ENCODE measurements around the gene MRPS6.

MRPS6 gene

DNA sequence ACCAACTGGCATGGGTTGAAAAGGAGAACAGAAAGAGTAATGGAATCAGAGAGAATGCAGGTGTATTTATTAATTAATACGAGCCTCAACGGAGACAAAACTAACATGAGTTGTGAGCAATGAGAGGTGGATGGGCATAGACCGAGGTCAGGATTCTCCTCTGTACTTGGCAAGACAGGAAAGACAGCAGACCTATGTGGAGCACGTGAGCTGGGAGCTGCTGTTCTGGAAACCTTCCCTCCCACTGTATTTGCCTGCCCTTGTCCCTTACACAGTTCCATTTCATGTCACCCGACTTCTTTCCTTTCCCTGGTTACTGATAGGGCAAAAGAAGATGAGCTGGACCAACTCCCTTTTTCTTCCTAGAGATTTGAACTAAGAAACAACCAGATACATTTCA, 110.9 kb downstream of the MRPS6 start:
- Histone ChIP-seq H3K4me1 (ENCODE audit: insufficient read depth, low read length) (no peaks in the 10 kb centered on the region), H2AFZ (ENCODE audit: low read depth, low read length) (no peak overlapping the region), H3K9me3 (ENCODE audit: insufficient read depth, low read length, severe bottlenecking) (no peaks in the 10 kb centered on the region), H3K9ac (ENCODE audit: low read depth, low read length) (no peak overlapping the region), H3K36me3 (ENCODE audit: insufficient read depth, low read length) (no peaks in the 10 kb centered on the region), H3K79me2 (ENCODE audit: insufficient read depth, low read length) (no peaks in the 10 kb centered on the region), H3K4me2 (ENCODE audit: insufficient read depth, low read length) (no peak overlapping the region), H3K4me3 (ENCODE audit: low read depth in 1 of 2, low read length in 2 of 2) (no peak overlapping the region), H4K20me1 (ENCODE audit: insufficient read depth, low read length) (no peaks in the 10 kb centered on the region), H3K27me3 (ENCODE audit: insufficient read depth, low read length, poor library complexity) (no peaks in the 10 kb centered on the region), H3K27ac (ENCODE audit: low read length) (no peak overlapping the region)
- no peak for TF ChIP-seq EZH2 (IDR thresholded peaks at IDR 0.05; ENCODE audit: borderline replicate concordance, low read depth, low read length, severe bottlenecking)
- TF ChIP-seq, protein P1, sequence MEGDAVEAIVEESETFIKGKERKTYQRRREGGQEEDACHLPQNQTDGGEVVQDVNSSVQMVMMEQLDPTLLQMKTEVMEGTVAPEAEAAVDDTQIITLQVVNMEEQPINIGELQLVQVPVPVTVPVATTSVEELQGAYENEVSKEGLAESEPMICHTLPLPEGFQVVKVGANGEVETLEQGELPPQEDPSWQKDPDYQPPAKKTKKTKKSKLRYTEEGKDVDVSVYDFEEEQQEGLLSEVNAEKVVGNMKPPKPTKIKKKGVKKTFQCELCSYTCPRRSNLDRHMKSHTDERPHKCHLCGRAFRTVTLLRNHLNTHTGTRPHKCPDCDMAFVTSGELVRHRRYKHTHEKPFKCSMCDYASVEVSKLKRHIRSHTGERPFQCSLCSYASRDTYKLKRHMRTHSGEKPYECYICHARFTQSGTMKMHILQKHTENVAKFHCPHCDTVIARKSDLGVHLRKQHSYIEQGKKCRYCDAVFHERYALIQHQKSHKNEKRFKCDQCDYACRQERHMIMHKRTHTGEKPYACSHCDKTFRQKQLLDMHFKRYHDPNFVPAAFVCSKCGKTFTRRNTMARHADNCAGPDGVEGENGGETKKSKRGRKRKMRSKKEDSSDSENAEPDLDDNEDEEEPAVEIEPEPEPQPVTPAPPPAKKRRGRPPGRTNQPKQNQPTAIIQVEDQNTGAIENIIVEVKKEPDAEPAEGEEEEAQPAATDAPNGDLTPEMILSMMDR (IDR thresholded peaks at IDR 0.05; ENCODE audit: borderline replicate concordance, extremely low read depth, low read length, poor library complexity, severe bottlenecking) = no peak
- DNase-seq (no peak), ATAC-seq (ENCODE audit: insufficient read depth, low read depth) (no peak)

DNA sequence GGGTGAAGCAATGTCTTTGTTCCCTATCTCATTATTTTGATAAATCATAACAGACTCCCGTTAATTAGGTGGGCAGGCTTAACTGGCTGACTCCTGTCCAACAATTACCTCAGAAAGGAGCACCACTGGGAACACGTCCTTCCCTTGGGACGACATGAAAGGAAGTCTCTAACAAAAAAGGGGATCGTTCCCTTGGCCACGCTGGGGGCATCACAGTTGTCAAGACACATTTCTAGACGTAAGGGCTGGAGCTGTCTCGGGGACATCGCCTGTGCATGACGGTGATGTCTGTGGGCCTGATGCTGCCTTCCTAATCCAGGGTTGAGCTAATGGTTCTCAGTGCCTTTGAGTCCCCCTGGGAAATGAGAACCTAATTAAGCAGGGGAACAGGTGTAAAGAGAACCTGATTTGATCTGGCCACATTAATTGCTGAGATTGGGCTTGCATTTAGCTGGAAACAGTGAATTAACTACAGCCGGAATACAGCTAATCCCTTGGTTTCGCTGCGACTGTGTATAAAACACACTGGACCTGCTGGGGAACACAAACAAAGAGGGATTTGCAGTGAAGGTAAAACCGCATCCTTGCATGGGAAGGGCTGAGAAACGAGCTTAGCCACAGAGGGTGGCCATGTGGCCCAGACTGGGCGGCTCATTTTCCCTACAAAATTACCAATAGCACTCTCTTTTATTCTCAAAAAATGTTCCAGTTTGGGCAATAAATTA, 111.8 kb downstream of the MRPS6 start:
- no peaks in the 10 kb centered on the region for H3K27me3 ChIP-seq (ENCODE audit: insufficient read depth, low read length, poor library complexity)
- no peaks in the 10 kb centered on the region for H4K20me1 ChIP-seq (ENCODE audit: insufficient read depth, low read length)
- no peak for TF ChIP-seq EZH2 (IDR thresholded peaks at IDR 0.05; ENCODE audit: borderline replicate concordance, low read depth, low read length, severe bottlenecking)
- TF ChIP-seq, protein P1 (IDR thresholded peaks at IDR 0.05; ENCODE audit: borderline replicate concordance, extremely low read depth, low read length, poor library complexity, severe bottlenecking) = no peak
- no peak overlapping the region for H3K4me2 ChIP-seq (ENCODE audit: insufficient read depth, low read length)
- H3K79me2 ChIP-seq (ENCODE audit: insufficient read depth, low read length) = no peaks in the 10 kb centered on the region
- H2AFZ ChIP-seq (ENCODE audit: low read depth, low read length) = no peak overlapping the region
- H3K27ac ChIP-seq (ENCODE audit: low read length) = no peak overlapping the region
- no peaks in the 10 kb centered on the region for H3K4me1 ChIP-seq (ENCODE audit: insufficient read depth, low read length)
- no peaks in the 10 kb centered on the region for H3K36me3 ChIP-seq (ENCODE audit: insufficient read depth, low read length)
- no peaks in the 10 kb centered on the region for H3K9me3 ChIP-seq (ENCODE audit: insufficient read depth, low read length, severe bottlenecking)
- no peak overlapping the region for H3K4me3 ChIP-seq (ENCODE audit: low read depth in 1 of 2, low read length in 2 of 2)
- DNase-seq (no peak), ATAC-seq (ENCODE audit: insufficient read depth, low read depth) (no peak)
- no peak overlapping the region for H3K9ac ChIP-seq (ENCODE audit: low read depth, low read length)

DNA sequence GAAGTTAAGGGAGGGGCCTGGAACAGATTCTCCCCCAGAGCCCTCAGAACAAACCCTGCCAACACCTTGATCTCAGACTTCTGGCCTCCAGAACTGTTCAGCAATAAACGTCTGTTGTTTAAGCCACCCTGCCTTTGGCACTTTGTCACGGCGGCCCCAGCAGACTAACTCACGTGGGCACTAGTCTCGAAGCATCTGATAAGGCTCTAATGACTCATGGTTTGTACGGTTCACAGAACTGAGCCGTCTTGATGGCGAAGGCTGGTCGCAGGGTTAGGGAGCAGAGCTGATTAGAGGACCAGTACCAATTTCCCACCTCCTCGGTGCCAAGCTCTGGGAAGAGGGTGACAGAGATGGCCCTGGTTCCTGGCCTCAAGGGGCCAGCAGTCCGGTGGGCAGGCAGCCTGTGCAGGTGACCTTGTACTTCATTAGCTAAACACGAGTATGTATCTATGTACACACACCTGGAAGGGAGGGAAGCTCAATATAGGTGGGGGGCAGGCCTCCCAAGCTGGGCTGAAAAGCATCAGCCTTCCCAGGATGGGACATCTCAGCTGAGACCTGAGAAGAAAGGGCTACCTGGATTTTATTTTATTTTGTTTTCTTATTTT, 112.8 kb downstream of the MRPS6 start:
- Histone ChIP-seq H2AFZ (ENCODE audit: low read depth, low read length) (no peak overlapping the region), H4K20me1 (ENCODE audit: insufficient read depth, low read length) (no peaks in the 10 kb centered on the region), H3K79me2 (ENCODE audit: insufficient read depth, low read length) (no peaks in the 10 kb centered on the region), H3K4me2 (ENCODE audit: insufficient read depth, low read length) (no peak overlapping the region), H3K9ac (ENCODE audit: low read depth, low read length) (no peak overlapping the region), H3K9me3 (ENCODE audit: insufficient read depth, low read length, severe bottlenecking) (no peaks in the 10 kb centered on the region), H3K36me3 (ENCODE audit: insufficient read depth, low read length) (no peaks in the 10 kb centered on the region), H3K4me1 (ENCODE audit: insufficient read depth, low read length) (no peaks in the 10 kb centered on the region), H3K4me3 (ENCODE audit: low read depth in 1 of 2, low read length in 2 of 2) (no peak overlapping the region), H3K27ac (ENCODE audit: low read length) (no peak overlapping the region), H3K27me3 (ENCODE audit: insufficient read depth, low read length, poor library complexity) (no peaks in the 10 kb centered on the region)
- ATAC-seq (ENCODE audit: insufficient read depth, low read depth) = no peak
- DNase-seq = no peak
- TF ChIP-seq, protein P1 (IDR thresholded peaks at IDR 0.05; ENCODE audit: borderline replicate concordance, extremely low read depth, low read length, poor library complexity, severe bottlenecking) = no peak
- no peak for TF ChIP-seq EZH2 (IDR thresholded peaks at IDR 0.05; ENCODE audit: borderline replicate concordance, low read depth, low read length, severe bottlenecking)
